Calu3 (cell line): ENCODE data around the gene TTC28. TPM values are rescaled to one million over a fixed set of nuclear protein-coding genes. Genes with fewer than 3 reads are reported as not detected.

Source experiments
- BruUV-seq: library from RNA; stranded (reverse); fragments of 400-500 nt; replicated peaks from 2 replicates; lab custom pipeline; 2021; lab: Mats Ljungman, UMichigan
- CTCF ChIA-PET: fragments of 300-600 bp; sonication (Branson Sonifier 250); formaldehyde crosslinking; loops from one replicate; lab custom pipeline; 2022; ENCODE audit warnings: antibody characterized with exemption; lab: Charles Lee
- DNase-seq: peaks from one replicate; pipeline ENCODE4 v3.0.0; 2022
- H3K27ac Mint-ChIP-seq: one replicate; pipeline ENCODE4 v1.8.0; 2022; ENCODE audit warnings: mixed read lengths; ENCODE audit not compliant: unreplicated experiment
- H3K27me3 Mint-ChIP-seq: one replicate; pipeline ENCODE4 v1.8.0; 2022; ENCODE audit warnings: mixed read lengths; ENCODE audit not compliant: unreplicated experiment
- H3K36me3 Mint-ChIP-seq: one replicate; pipeline ENCODE4 v1.8.0; 2022; ENCODE audit warnings: mild to moderate bottlenecking, moderate library complexity, mixed read lengths; ENCODE audit not compliant: insufficient read depth, unreplicated experiment
- H3K4me1 Mint-ChIP-seq: one replicate; pipeline ENCODE4 v1.8.0; 2022; ENCODE audit warnings: mild to moderate bottlenecking, low read depth, mixed read lengths; ENCODE audit not compliant: unreplicated experiment
- H3K4me3 Mint-ChIP-seq: one replicate; pipeline ENCODE4 v1.8.0; 2022; ENCODE audit warnings: mild to moderate bottlenecking, low read depth, moderate library complexity, mixed read lengths; ENCODE audit not compliant: unreplicated experiment
- H3K9me3 Mint-ChIP-seq: one replicate; pipeline ENCODE4 v1.8.0; 2022; ENCODE audit warnings: low read depth, mixed read lengths; ENCODE audit not compliant: unreplicated experiment
- CTCF ChIP-seq: fragments of 200-600 bp; IDR thresholded peaks from one replicate; pipeline ENCODE4 v1.8.0; 2022; ENCODE audit warnings: antibody characterized with exemption; ENCODE audit not compliant: unreplicated experiment
- intact Hi-C: fragments of 100-400 bp; cut with micrococcal nuclease; formaldehyde crosslinking; loops from one replicate; pipeline ENCODE4 v1.10.0; 2022; ENCODE audit not compliant: unreplicated experiment
- total RNA-seq: library from RNA; stranded (reverse); gene quantifications from 2 replicates; pipeline ENCODE4 v1.2.3, GENCODE V29; 2022

TTC28 gene
- total RNA-seq, 1 experiment from 2014 or later: 5.2 TPM

GRCh38 chr22:28314959-28315358 is 364.7 kb downstream of the TTC28 start:
- BruUV-seq: no TSS peak
- Mint-ChIP-seq H3K27me3 (peaks cover 81% of the 10 kb centered on the region), H3K4me1 (no peaks in the 10 kb centered on the region), H3K36me3 (no peaks in the 10 kb centered on the region), H3K9me3 (no peaks in the 10 kb centered on the region), H3K27ac (no peak overlapping the region), H3K4me3 (no peak overlapping the region)
- CTCF ChIA-PET: interaction anchor here (0.5 kb wide), 1 partner anchor 127 kb away, joined by 5 read pairs; no protein-coding TSS in a partner anchor
- no peak for TF ChIP-seq CTCF
- intact Hi-C loops: no loop called here
- DNase-seq: no peak

GRCh38 chr22:28310299-28310698 is 369.3 kb downstream of the TTC28 start:
- no peak overlapping the region for H3K4me3 Mint-ChIP-seq
- BruUV-seq: no TSS peak
- peaks cover 39% of the 10 kb centered on the region for H3K27me3 Mint-ChIP-seq
- no peaks in the 10 kb centered on the region for H3K9me3 Mint-ChIP-seq
- H3K4me1 Mint-ChIP-seq: no peaks in the 10 kb centered on the region
- CTCF ChIA-PET: no interaction called here
- DNase-seq: no peak
- intact Hi-C loops: no loop called here
- no peak overlapping the region for H3K27ac Mint-ChIP-seq
- no peaks in the 10 kb centered on the region for H3K36me3 Mint-ChIP-seq
- no peak for TF ChIP-seq CTCF

GRCh38 chr22:28299753-28300152 is 379.9 kb downstream of the TTC28 start:
- Mint-ChIP-seq H3K4me1 (no peaks in the 10 kb centered on the region), H3K27me3 (no peaks in the 10 kb centered on the region), H3K9me3 (no peaks in the 10 kb centered on the region), H3K36me3 (no peaks in the 10 kb centered on the region), H3K4me3 (no peak overlapping the region), H3K27ac (no peak overlapping the region)
- CTCF ChIA-PET: interaction anchor here (0.7 kb wide), 1 partner anchor 21 kb away, joined by 3 read pairs; no protein-coding TSS in a partner anchor
- BruUV-seq: no TSS peak
- TF ChIP-seq CTCF: no peak
- no peak for DNase-seq
- intact Hi-C loops: no loop called here

- H3K27me3 Mint-ChIP-seq: no peaks in the 10 kb centered on the region
- no peaks in the 10 kb centered on the region for H3K36me3 Mint-ChIP-seq
- no peak for DNase-seq
- CTCF ChIA-PET: interaction anchor here (0.6 to 0.7 kb wide), 2 partner anchors 21 to 627 kb away, joined by 3 read pairs; no protein-coding TSS in a partner anchor
- H3K9me3 Mint-ChIP-seq: no peaks in the 10 kb centered on the region
- H3K4me1 Mint-ChIP-seq: no peaks in the 10 kb centered on the region
- H3K4me3 Mint-ChIP-seq: no peak overlapping the region
- intact Hi-C loops: no loop called here
- TF ChIP-seq CTCF: no peak
- H3K27ac Mint-ChIP-seq: no peak overlapping the region
- no TSS peak for BruUV-seq
Observed at GRCh38 chr22:28299309-28299708, 380.3 kb downstream of the TTC28 start.
